ENCODE results near the gene IL1RAPL1. TPM values are rescaled to one million over a fixed set of nuclear protein-coding genes. Genes with fewer than 3 reads are reported as not detected.

Gene IL1RAPL1
- total and polyA plus RNA-seq, 9 of the 15 experiments (the other 6 are each of a cell fraction or from before 2014, with no cell fraction given), result 0.04 to 0.07 (median 0.04) TPM; not detected in 6

DNA sequence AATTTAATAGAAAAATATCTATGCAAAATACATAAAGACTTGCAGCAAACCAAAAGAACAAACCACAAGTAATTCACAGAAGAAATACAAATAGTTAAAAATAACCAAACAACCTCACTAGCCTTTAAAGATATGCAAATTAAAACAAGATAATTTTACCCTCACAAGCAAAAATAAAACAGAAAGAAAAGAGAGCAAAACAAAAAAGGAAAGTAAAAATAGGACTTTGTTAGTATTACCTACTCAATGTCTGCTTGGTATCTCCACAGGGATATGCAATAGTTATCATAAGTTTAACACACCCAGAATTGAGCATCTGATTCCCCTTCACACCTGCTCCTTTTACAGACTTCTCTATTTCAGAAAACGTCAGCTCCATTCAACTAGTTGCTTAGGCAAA, 890.6 kb downstream of the IL1RAPL1 start:
- ATAC-seq, result no peak
- no TSS peak for BruUV-seq (replicated peaks)
- no peaks in the 10 kb centered on the region for H3K9me1 ChIP-seq (ENCODE audit: control insufficient read depth, insufficient read depth, low read length)

More for the DNA sequence above, 890.6 kb downstream of the IL1RAPL1 start:
- Histone ChIP-seq H4K20me1 (replicated peaks; ENCODE audit: control insufficient read depth, insufficient read depth, low read length) (no peaks in the 10 kb centered on the region), H3K36me3 (ENCODE audit: control insufficient read depth, insufficient read depth, low read length) (no peaks in the 10 kb centered on the region), H3K27me3 (ENCODE audit: control insufficient read depth in 2 of 2, insufficient read depth in 2 of 2, low read length in 2 of 2) (no peaks in the 10 kb centered on the region), H3K9me3 (replicated peaks; ENCODE audit: control insufficient read depth, insufficient read depth, low read depth, low read length) (no peaks in the 10 kb centered on the region), H3K4me3 (no peak overlapping the region), H3K4me1 (replicated peaks in 1 of 2; ENCODE audit: control insufficient read depth in 2 of 2, insufficient read depth in 2 of 2, low read length in 2 of 2) (no peaks in the 10 kb centered on the region), H2AFZ (ENCODE audit: low read depth, low read length) (no peak overlapping the region), H3K79me2 (ENCODE audit: control insufficient read depth, insufficient read depth, low read length) (no peaks in the 10 kb centered on the region), H3K9ac (ENCODE audit: insufficient read depth in 1 of 2, low read depth in 2 of 2, low read length in 2 of 2) (no peak overlapping the region), H3K4me2 (ENCODE audit: insufficient read depth, low read length) (no peak overlapping the region), H3K27ac (ENCODE audit: extremely low read depth, low read depth, low read length) (no peak overlapping the region)
- ChIA-PET POLR2A (no interaction called here), CTCF (ENCODE audit: low intra/inter-chr PET ratio) (no interaction called here)
- in situ Hi-C loops (cut with MboI), result no loop called here
- intact Hi-C loops (cut with micrococcal nuclease), result no loop called here
- TF ChIP-seq EP400 (IDR thresholded peaks at IDR 0.05) (no peak), EZH2 (IDR thresholded peaks at IDR 0.05; ENCODE audit: borderline replicate concordance, low read depth, low read length) (no peak), TCF7L2 (IDR thresholded peaks at IDR 0.05; ENCODE audit: low read depth, low read length) (no peak)
- TF ChIP-seq, protein P1, sequence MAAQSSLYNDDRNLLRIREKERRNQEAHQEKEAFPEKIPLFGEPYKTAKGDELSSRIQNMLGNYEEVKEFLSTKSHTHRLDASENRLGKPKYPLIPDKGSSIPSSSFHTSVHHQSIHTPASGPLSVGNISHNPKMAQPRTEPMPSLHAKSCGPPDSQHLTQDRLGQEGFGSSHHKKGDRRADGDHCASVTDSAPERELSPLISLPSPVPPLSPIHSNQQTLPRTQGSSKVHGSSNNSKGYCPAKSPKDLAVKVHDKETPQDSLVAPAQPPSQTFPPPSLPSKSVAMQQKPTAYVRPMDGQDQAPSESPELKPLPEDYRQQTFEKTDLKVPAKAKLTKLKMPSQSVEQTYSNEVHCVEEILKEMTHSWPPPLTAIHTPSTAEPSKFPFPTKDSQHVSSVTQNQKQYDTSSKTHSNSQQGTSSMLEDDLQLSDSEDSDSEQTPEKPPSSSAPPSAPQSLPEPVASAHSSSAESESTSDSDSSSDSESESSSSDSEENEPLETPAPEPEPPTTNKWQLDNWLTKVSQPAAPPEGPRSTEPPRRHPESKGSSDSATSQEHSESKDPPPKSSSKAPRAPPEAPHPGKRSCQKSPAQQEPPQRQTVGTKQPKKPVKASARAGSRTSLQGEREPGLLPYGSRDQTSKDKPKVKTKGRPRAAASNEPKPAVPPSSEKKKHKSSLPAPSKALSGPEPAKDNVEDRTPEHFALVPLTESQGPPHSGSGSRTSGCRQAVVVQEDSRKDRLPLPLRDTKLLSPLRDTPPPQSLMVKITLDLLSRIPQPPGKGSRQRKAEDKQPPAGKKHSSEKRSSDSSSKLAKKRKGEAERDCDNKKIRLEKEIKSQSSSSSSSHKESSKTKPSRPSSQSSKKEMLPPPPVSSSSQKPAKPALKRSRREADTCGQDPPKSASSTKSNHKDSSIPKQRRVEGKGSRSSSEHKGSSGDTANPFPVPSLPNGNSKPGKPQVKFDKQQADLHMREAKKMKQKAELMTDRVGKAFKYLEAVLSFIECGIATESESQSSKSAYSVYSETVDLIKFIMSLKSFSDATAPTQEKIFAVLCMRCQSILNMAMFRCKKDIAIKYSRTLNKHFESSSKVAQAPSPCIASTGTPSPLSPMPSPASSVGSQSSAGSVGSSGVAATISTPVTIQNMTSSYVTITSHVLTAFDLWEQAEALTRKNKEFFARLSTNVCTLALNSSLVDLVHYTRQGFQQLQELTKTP (IDR thresholded peaks at IDR 0.05; ENCODE audit: low read depth in 1 of 2, partially characterized antibody in 2 of 2), result no peak
- DNase-seq (ENCODE audit: extremely low read depth in 1 of 4, low spot score in 3 of 4) (no peak), FAIRE-seq (no peak)
- WGBS (ENCODE audit: insufficient coverage, low coverage, missing lambda C conversion rate), result 13% methylated on average over 1 of the region's 1 CpG

Data from K562 (cell line).